ENCODE results near the gene SLC17A9. TPM values are rescaled to one million over a fixed set of nuclear protein-coding genes. Genes with fewer than 3 reads are reported as not detected.

Gene SLC17A9
- polyA plus RNA-seq, 1 donor = 1.7 TPM

DNA sequence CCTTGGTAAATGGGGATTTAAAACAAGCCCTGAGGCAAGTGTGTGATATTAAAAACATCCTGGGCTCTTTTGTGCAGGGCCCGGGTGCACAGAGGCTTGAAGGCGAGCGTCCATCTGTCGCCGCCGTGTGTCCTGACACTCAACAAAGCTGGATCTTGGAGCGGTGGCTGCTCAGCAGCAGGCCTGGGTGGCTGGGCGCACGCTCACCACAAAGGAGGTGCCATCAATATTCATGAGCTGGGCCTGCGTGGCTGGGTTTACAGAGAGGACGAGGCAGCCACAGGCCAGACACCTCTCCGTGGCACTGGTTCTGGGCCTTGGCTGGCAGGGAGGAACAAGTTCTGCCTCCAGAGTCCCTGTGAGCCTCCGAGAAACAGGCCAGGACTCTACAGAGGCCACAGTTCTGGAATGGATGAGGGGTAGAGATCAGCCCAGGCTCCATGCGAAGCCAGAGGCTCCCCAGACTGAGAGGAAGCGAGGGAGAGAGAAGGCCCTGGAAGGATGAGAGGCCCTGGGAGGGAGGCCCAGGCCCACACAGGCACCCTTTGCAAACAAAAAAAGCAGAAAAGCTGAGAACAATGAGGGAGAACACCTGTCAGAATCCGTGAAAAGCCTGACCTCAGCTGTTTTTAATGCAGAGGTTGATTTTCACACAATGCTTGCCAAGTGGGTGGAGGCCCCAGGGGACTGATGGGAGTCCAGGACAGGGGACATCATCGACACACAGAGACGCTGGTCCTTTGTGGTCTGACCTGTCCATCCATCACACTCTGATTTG, 32.3 kb downstream of the SLC17A9 start:
- DNase-seq = no peak

DNA sequence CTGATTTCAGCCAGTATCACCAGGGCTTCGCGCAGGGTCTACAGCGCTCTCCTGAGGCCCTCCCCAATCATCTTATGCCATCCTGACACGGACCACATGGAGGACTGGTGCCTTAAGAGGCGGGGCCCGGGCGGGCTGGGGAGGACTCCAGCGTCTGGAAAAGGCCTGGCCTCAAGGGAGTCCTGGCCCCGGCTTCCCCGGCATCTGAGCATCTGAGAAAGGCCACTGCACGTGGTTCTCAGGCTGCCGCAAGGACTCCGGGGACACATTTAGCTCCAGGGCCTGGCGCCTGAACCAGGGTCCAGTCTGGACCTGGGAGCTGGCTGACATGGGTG, 32.9 kb downstream of the SLC17A9 start:
- no peak for DNase-seq

DNA sequence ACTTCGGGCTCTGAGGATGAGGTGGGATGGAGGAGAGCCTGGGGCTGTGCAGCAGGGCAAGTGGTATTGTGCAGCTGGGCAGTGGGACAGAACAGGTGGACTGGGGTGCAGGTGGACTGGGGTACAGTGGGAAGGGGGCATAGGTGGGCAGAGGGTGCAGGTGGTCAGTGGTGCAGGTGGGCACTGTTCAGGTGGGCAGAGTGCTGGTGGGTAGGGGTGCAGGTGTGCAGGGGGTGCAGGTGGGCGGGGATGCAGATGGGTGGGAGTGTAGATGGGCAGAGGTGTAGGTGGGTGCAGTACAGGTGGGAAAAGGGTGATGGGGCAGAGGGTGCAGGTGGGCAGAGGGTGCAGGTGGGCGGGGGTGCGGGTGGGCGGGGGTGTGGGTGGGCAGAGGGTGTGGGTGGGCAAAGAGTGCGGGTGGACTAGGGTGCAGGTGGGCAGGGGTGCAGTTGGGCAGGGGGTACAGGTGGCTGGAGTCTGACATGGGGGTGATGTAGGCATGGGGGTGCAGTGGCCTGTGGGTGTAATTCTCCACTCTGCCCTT, 33.8 kb downstream of the SLC17A9 start:
- no peak for DNase-seq

DNA sequence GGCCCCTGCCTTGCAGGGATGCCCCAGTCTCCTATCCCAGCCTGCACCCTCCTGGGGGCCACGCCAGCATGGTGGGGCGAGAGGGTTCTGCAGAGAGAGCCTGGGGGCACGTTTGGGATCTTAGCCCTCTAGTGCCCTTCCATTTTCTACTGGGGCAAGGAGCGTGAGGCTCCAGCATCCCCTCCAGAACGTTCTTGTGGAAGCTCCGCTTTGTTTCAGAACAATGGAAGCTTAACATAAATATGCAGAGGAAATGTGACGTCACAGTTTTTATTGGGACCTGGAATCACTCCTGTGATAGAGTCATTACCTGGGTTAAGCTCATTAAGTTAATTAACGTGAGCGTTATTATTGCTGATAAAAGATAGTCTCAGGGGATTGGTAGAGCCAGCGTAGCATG, 34.6 kb downstream of the SLC17A9 start:
- DNase-seq = no peak

DNA sequence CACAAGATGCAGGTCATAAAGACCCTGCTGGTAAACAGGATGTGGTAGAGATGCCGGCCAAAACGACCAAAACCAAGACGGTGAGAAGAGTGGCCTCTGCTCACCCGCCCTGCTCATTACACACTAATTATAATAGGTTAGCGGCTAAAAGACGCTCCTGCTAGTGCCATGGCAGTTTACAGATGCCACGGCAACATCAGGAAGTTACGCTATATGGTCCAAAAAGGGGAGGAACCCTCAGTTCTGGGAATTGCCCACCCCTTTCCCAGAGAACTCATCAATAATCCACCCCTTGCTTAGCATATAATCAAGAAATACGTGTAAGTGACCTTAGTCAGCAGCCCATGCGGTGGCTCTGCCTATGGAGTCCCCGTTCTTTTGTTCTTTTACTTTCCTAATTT, 36.7 kb downstream of the SLC17A9 start:
- DNase-seq = no peak

DNA sequence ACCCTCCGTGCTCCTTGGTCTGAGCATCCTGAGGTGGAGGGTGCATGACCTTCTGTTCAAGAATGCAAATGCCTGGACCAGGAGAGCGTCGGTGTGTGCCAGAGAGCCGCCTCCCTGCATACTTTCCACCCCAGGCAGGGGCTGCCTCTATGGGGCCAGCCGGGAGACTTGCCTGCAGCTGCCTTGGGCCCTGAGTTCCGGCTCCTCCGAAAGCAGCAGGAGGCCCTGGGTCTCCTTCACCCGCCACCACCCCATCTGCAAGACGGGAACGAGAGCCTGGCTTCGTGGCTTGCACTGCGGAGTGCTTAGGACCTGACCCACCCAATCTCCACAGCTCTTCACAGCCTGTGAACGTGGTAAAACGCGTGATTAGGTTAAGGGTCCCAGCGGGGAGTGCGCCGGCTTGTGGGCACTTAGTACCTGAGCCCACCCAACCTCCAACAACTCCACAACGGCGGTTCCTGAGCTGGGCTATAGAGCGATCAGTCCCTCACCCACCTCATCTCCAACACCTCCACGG, 37.9 kb downstream of the SLC17A9 start:
- DNase-seq = no peak

DNA sequence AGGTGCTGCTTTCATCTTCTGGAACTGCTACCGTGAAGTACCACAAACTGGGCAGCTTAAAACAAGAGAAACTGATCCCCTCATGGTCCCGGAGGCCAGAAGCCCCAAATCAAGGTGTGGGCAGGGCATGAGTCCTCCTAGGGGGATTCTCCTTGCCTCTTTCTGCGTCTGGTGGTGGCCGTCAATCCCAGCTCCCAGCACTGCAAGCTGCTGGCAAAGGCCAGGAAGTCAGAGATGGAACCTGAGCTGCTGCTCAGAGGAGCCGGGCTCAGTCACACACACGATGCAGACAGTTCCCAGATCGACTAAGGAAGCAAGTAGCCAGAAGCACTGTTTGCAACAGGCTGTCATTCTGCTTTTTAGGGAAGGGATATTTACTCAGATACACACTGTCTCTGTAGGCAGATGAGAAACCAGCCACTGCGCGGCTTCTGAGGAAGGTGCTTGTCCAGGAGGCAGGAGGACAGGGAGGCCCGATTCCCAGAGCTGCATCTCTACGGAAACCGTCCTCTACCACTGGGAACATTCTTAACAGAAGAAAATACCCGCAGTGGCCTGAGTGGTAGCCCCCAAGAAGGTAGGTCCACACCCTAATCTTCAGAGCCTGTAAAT, 38.8 kb downstream of the SLC17A9 start:
- no peak for DNase-seq

DNA sequence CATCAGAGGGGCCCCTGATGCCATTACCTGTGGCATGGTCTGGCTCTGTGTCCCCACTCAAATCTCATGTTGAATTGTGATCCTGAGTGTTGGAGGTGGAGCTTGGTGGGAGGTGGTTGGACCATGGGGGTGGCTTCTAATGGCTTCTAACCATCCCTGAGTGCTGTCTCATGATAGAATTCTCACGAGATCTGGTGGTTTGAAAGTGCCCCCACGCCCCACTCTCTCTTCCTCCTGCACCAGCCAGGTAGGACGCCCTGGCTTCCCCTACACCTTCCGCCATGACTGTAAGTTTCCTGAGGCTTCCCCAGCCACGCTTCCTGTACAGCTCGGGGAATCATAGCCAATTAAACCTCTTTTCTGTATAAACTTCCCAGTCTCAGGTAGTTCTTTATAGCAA, 39.4 kb downstream of the SLC17A9 start:
- no peak for DNase-seq

DNA sequence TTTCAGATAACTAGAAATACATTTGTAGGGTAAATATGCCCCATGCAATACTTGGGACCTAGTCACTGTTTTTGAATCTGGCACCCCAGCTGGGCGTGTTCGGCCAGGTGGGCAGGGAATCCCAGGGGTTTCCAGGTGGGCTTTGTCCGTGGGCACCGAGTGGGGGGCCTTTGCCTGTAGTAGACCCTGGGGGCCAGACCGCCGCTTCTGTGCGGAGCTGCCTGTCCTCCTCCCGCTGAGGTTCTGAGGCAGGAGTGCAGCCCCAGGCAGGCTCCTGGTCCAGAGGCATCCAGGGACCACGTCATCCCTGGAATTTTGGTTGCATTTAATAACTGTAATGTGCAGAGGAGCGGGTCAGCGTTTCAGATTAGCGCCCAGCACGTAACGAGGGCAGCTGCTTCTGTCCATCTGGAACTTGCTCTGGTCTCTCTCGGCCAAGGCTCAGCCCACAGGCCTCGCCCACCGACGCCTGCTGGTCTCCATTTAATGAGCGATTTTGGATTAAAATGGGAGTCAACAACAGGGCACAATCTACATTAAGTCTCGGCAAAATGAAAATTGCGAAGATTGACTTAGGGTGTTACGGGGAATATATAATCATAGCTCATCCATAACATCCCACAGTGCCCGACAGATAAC, 41.5 kb downstream of the SLC17A9 start:
- no peak for DNase-seq

DNA sequence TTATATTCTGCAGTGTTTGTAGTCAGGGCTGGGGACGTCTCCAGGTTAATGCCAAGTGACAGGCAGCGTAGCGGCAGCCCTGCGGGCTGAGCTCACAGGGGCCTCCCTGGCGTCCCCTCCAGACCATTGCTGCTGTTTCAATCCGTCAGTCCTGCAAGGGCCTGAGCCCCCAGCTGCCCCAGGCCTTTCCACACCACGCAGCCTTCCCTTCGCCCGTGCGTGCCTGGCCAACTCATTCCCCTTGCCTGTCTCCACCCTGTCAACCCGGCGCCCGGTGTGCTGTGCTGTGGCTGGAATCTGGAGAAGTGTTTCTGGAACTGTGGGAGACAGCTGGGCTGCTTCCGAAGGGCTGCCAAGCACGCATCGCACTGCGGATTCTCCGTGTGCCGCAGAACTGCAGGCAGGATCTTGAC, 42.4 kb downstream of the SLC17A9 start:
- no peak for DNase-seq

DNA sequence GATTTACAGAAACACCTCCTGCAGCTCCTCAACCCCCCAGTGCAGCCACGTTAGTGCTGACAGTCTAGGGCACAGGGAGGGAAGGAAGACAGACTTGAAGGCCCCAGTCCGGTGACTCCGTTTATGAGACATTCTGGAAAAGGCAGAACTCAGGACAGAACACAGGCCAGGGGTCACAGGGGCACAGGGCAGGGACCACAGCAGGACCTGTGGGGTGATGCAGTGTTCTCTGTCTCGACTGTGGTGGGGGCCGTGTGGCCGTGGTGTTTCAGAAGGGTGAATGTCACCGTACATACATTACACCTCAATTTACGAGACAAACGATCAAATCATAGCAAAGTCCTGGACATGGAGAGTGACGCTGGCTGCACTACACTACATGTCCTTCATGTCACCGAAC, 43.0 kb downstream of the SLC17A9 start:
- DNase-seq = no peak

DNA sequence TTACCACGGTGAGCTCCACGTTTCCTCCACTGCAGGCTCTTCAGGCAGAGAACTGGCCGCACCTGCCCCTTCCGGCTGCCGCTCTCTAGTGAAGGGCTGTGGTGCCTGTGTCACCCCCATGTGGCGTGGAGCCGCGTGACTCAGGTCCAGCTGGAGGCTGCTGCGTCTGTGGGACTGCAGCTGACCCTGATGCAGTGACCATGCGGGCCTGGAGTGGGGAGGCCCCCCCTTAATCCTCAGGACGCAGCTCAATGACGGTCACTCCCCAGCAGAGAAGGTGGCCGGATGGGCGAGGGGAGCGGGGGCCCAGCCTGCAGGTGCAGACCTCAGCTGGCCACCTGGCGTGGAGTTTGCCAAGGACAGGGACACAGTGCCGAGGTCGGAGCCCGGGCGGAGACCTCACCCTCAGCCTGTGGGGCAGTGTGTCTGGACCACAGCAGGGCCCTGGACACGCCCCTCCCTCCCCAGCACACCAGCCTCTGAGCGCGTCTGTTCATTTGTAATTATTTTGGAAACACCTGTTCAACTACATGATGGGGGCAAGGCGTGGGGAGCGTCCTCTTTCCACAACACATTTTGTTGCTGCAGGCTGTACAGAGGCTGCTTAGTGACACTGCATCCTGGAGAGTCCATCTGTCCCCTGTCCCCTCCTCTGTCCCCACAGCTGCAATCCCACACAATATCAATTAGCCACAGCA, 43.5 kb downstream of the SLC17A9 start:
- DNase-seq = no peak

DNA sequence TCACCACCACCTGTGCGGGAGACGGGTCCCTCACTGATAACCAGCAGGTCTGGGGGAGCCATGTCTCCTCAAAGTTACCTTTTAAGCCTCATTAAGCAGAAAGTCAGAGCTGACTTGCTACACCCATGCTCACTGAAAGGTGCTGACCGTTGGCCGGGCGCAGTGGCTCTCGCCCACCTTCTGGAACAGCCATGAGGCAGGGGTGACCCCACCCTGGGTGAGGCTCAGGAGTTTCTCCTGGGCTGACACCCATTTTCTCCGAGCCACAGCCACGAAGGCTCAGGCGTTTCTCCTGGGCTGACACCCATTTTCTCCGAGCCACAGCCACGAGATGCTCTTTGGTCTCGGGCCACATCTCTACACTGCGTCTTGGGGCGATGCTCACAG, 44.1 kb downstream of the SLC17A9 start:
- DNase-seq = no peak

DNA sequence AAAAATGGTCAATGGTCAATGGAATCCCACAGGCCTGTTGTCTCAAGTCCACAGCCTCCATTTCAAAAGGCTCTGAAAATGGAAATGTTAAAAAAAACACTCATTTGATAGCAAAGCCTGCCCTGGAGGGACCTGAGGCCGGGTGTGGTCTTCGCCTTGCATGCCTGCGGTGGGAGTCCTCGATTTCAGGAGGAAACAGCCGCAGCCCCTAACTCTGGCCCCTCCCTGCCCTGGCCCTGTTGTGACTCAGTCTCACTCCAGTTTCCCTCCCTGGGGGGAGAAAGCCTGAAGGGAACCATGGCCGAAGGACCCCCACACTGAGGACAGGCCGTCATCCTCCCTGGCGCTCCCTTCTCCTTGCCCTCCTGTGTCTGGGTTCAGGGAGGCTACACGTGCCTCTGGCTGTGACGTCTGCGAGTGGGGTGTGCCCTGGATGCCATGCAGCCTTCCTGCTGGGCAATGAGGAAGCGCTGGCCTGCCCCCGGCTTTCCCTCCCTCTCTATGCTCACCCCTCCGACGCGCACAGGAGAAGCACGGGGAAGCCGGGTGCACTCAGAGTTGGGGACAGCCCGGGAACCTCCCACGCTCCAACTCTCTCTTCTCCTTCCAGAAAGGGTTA, 45.0 kb downstream of the SLC17A9 start:
- DNase-seq = no peak

DNA sequence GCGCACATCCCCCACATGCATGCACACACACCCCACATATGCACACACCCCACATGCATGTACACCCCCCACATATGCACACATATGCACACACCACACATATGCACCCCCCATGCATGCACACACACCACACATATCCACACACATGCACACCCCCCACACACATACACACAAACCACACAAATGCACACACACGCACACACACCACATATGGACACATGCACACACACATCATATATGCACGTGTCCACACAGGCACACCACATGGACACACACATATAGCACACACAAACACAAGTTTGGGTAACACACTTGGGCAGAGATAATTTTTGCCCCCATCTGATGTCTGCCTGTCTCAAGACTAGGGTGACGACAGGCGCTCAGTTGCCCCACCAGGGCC, 45.9 kb downstream of the SLC17A9 start:
- DNase-seq = no peak

DNA sequence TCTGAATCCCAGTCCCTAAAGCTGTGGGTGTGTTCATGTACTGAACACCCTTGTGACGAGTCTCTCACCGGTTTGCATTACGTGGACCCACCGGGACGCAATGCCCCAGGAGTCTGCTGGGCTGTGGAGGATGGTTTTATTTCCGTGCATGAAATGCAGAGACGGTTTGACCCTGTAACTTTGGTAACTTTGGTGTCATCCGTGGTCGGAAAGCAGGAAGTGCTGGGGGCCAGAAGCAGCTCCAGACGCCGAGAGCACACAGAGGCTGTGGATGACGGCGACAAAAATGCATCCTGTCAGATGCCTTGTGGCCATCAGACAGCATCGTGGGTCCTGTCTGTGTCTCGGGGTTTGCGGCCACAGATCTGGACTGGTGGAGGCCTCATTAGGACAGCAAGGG, 47.1 kb downstream of the SLC17A9 start:
- no peak for DNase-seq

DNA sequence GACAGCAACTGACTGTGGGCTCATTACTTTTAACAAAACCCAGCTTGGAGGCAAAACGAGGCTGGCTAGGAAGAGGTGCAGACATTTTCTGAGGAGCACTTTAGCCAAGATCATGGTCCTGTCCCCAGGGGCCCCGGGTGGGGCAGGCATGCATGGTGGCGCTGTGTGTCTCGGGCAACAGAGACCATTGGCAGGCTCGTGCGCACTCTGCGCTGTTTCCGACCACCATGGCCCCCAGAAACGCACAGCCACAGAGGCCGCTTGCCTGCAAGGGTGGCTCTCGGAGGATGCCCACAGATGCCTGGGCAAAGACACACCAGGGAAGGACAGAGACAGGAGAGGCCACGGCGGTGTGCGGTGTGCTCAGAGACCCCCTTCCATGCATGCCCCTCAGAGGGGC, 47.5 kb downstream of the SLC17A9 start:
- DNase-seq = no peak

DNA sequence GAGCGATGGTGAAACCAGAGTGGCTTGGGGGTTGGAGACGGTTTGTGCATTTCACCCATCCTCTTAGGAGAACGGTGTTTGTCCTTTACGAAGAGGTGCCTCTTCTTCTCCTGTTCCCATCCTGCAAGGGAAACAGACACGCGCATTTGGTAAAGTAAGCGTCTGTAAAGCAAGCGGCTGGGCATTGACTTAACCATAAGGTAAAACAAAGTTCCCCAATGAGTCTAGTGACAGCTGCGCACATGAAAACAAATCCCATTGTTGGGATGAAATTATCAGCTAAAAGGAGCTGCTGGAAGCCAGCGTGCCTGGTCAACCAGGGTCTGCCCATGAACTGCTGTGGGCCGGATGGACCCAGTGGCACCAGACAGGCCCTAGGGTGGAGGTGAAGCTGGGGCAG, 48.4 kb downstream of the SLC17A9 start:
- DNase-seq = no peak

DNA sequence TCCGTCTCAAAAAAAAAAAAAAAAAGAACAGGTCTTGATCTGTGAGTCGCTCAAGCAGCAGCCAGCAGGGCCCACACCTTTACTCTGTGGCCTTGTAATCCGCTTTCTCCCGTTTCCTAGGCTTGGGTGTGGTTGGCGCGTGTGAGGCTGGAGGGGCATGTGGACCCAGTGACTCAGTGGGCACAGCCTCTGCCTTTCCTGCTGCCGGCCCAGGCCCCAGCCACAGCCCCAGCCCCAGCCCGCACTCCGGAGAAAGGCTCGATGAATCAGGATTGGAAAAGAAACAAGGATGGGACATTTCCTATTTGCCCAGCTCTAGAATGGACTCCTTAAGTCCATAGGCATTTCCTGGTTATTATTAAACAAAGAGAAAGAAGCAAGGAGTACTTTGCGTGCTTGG, 50.0 kb downstream of the SLC17A9 start:
- DNase-seq = no peak

DNA sequence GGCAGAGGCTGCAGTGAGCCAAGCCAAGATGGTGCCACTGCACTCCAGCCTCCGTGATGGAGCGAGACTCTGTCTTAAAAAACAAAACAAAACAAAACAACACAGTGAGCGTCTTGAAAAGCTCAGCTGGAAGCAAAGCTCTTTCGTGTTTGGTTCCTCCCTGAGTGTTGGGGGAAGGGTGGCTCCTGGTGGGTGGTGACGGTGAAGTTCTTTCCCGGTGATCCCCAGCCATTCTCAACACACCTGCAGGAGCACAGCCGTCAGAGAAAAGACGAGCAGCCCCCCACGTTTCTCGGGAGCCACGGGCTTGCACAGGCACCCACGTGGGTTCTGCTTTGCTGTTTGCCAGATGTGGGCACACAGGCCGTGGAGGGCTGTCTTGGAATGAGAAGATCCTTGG, 51.0 kb downstream of the SLC17A9 start:
- DNase-seq = no peak

DNA sequence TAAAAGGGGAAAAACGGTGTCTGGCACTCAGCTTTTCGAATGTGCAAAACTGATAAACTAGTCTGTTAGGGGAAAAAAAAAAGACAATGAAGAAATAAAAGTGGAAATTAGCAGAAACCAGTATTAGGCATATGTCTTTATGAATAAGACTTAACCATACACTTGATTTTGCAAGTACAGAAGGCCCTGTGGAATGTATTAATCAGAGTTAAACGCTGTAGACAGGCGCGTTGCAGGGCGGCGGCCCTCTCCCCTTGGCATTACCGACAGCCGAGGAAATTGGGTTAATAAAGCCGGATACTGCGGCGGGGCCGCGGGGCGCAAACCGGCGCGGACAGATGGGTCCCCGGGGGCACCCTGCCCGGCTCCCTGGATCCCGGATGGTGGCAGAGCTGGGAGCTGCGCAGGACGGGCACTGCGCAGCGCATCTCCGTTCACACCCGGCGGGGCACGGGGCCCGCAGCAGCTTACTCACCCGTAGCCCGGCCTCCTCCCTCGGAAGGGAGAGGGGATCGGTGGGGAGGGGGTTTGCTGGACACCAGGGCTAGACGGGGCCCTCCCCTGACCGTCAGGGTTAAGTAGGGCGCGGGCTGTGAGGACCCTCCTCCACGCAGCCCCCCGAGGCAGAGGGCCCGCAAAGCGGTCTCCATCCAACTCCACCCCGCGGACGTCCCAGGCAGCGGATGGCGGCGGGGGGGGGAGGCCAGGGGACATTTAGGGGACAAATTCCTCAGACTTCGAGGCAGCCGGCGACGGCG, 52.3 kb downstream of the SLC17A9 start:
- no peak for DNase-seq

DNA sequence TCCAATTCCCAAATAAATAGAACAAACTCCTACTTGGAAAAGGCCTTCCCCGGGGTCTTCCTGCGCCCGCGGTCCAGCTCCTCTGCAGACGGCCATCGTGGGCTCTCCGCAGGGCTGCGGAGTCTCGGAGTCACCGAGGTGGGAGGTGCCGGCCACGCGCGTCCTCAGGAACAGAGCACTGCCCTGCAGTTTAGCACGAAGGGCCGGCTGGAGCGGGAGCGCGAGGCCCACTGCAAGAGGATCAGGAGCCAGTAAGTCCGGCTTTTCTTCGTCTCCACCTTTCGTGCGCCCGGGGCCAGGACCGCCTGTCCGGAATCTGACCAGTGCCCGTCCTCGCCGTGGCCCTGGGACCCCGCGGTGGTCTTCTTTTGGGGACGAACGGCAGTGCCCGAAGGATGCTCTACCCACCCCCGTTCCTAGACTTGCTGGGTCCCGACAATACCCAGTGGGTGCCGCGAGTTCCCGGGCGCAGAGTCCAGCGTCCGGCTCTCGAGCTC, 52.9 kb downstream of the SLC17A9 start:
- DNase-seq = no peak

Measured in hindlimb muscle (tissue), 1 donor.